ENCODE results near the gene HMGA1.
A peak's percentile ranks its signal among the peaks of the same experiment; 100 is the strongest.

The HMGA1 gene

DNA sequence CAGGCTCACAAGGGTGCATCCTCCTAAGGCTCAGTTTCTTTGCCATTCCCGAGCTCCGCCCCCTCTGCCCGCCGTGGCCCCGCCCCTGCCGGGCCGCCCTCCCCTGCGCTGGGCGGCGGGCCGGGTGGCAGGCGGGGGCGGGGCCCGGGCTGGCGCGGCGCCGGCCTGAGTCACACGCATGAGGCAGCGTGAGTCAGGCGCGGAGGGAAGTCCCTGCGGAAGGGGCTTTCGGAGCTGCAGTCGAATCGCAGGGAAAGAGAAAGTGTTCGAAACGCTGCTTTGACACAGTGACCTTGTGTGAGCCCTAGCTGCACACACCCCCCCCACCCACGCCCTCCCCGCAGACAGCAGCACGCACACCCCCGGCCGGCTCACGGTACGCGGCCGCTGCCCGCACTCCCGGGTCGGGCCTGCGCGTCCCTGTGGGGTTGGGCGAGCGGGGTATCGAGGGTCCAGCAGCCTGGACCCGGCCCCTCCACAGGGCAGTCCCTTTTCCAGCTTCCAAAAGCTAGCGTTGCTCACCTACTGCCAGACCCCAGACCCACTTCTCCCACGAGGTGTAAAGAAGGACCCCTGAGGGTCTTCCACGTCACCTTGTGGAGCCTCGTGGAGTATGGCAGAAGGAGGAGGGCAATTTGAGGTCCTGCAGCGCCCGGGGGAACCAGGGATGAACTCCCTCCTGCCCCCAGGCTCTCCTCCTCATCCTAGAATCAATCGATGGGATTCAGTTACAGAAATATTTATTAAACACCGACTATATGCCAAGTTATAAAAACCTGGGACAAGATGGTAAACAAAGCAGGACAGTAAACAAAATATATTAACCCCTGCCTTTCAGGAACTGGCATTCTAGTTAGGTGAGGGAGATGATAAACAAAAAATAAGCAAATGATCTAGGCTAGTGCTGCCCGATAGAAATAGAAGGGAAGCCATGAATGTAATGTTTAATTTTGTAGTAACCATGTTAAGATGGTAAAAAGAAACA lies 12.4 kb upstream of the HMGA1 start:
- peak; percentile 97 for DNase-seq

DNA sequence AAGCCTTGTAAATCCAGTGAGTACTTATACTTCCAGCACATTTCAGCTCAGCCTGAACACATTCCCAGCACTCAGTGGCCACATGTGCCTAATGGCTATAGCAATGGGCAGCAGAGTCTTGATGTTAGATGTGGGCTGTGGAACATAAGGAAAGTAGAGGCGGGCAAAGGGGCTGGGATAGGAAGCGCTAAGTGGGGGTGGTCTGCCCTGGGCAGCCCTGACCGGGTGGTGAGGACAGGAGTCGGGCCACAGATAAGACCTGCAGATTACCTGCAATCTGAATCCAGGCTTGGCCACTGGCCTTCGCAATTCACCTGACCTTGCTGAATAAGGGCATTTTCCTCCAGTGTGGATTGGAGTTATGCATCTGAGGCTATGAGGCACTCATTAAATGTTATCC lies 11.1 kb upstream of the HMGA1 start:
- no peak for DNase-seq

DNA sequence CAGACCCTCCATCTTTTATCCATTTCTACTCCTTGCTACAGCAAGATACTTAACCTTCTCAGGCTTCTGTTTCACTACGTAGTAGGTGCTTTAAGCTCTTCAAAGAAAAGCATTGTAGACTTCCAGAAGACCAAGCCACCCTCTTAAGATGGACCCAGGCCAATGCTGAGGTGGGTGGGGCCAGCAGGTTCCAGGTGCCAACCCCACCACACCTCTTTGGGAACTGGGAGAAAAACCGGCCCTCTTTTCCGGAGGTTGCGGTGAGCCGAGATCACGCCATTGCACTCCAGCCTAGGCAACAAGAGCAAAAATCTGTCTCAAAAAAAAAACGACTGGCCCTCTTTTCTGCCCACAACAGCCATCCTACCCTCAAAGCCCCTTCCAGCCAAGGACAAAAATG lies 10.6 kb upstream of the HMGA1 start:
- DNase-seq: no peak

DNA sequence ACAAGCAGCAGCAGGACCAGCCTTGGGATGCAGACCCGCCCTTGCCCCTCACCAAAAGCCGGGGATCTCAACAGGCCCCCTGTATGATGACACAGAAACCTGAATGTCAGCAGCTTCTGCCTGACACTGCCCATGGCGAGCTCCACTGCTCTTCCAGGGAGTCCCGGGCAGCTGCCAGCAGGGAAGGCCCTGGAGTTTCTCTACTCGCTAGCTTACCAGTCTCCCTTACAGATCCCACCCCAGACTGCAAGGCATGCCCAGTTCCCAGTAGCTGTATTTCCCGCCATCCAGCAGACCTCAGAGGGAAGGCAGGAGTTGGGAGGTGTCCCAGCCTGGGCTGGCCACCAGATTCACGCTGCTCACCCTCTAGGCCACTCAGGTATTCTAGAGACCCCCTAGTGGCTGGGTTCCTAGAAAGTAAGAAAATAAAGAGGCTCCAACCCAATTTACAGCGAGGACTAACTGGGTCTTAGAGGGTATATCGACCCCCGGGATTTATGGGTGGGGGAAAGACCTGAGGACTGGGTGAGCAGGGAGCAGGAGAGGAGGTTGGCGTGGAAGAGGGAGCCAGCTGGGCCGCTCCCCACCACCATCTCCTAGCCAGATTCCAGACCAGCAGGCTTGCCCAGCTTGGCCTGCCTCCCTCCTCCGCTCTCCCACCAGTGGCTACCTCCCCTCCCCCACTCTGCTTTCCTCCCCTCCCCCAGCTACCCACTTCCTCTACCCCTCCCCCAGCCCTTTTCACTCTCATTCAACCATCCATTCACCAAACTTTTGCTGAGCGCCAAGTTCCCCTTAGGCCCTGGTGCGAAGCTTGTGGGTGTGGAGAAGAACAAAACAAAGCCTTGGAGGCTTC lies 9.7 kb upstream of the HMGA1 start:
- DNase-seq: peak in 1 of 2 donors; percentile 35

DNA sequence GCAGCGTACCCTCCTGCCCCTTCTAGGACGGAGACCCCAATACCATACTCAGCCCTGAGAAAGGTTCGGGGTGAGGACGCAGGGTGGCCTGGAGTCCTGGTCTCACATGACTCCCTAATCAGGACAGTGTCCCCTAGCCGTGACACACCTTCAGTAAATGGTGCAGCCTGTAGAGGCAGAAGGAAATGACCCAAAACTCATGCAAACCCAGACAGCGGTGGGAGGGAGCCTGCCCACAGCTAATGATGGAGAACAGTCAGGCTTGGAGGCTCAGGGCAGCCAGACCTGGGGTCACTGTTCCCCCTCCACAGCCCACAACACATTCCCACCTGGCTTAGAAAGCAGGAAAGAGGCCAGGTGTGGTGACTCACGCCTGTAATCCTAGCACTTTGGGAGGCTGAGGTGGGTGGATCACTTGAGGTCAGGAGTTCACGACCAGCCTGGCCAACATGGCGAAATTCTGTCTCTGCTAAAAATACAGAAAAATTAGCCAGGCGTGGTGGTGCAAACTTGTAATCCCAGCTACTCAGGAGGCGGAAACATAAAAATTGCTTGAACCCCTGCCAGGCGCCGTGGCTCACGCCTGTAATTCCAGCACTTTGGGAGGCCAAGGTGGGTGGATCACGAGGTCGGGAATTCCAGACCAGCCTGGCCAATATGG lies 8.8 kb upstream of the HMGA1 start:
- no peak for DNase-seq

DNA sequence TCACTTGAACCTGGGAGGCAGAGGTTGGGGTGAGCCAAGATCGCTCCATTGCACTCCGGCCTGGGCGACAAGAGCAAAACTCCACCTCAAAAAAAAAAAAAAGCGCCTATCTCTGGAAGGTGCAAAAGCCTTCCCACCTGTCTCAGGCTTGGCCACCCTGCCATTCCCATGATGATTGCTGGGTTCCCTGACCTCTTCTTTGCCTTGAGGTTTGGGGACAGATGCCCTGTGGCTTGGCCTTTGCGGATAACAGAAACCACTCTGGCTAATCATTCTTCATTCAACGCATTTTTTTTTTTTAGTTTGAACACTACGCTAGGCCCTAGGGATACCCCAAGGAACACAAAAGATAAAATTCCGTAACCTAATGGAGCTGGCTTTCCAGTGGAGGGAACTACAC lies 6.8 kb upstream of the HMGA1 start:
- no peak for DNase-seq

DNA sequence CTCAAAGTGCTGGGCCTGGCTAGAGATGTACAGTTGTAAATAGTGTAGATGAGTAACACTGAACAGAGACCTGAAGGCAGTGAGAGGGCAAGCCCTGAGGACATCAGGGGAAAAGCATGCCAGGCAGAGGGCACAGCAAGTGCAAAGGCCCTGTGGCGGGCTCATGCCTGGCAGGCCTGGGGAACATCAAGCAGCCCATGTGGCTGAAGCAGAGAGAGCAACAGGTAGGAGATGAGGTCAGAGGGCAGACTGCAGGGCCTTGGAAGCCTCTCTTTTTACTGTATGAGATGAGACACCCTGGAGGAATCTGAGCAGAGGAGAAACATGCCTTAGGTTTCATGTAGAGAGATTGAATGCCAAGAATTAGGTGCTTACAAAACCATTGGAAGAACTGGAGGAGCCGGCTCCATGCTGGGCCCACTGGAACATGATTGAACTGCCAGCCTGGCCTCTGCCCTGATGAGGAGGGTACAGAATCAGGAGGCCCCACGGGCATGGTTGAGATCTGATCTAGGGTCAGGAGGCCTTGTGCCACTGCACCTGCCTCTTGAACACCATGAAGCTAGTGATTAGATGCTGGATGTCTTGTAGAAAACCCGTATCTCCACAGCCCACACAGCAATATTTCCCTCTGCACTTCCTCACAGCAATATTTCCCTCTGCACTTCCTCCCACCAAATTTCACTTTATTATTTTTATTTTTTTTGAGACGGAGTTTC lies 5.9 kb upstream of the HMGA1 start:
- no peak for DNase-seq

DNA sequence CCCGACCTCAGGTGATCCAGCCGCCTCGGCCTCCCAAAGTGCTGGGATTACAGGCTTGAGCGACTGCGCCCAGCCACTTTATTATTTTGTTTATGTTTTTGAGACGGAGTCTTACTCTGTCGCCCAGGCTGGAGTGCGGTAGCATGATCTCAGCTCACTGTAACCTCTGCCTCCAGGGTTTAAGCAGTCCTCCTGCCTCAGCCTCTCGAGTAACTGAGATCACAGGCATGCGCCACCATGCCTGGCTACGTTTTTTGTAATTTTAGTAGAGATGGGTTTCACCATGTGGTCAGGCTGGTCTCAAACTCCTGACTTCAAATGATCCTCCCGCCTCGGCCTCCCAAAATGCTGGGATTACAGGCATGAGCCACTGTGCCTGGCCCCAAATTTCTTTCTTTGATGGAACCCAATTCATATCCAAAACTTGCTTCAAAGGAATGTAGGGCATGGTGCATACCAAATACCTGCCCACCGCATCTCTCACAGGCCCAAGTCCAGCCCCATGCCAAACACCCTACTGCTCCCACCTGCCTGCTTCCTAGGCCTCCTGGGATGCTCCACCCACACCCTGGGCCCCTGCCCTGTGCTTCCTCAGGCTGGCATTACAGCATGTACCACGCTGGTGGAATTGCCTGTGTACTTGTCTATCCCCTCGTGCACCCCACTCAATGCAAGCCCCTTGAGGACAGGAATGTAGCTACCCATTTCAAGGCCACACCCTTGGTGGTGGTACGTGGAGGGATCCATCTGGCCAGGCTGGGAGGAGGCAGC lies 4.9 kb upstream of the HMGA1 start:
- DNase-seq: no peak

DNA sequence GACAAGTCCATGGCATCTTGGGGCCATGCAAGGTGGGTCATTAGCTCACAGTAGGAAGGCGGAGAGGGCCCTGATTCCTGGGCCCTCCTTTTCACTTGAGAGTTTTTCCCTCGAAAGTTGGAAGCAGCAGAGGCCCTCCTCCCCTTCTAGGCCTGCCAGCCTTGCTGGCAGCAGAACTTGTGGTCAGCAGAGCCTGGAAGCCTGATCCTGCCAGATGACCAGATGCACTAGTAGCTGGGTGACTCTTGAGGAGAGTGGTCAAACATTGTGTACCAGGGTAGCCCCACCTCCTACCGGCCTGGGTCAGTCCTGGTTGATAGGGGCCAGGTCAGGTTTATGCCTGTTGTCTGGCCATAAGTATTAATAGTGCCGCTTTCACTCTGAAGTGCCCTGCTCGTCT lies 3.8 kb upstream of the HMGA1 start:
- DNase-seq: no peak

DNA sequence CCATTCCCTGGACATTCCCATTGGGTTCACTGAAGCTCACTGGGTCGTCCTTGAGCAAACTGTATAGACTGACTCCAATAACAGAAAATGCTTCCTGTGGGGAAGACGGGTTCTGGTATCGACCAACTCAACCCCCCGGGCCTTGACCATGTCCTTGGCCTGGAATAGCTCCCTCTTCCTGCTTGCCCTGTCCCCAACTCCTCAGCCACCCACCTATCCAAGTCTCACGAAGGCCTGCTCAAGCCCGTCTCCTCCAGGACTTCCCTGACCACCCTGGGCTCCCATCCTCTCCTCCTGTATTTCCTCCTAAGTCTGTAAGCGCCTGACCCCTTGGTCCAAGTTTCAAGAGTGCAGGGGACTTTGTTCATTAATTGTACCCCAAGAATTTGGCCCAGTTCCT lies 2.8 kb upstream of the HMGA1 start:
- DNase-seq: no peak

DNA sequence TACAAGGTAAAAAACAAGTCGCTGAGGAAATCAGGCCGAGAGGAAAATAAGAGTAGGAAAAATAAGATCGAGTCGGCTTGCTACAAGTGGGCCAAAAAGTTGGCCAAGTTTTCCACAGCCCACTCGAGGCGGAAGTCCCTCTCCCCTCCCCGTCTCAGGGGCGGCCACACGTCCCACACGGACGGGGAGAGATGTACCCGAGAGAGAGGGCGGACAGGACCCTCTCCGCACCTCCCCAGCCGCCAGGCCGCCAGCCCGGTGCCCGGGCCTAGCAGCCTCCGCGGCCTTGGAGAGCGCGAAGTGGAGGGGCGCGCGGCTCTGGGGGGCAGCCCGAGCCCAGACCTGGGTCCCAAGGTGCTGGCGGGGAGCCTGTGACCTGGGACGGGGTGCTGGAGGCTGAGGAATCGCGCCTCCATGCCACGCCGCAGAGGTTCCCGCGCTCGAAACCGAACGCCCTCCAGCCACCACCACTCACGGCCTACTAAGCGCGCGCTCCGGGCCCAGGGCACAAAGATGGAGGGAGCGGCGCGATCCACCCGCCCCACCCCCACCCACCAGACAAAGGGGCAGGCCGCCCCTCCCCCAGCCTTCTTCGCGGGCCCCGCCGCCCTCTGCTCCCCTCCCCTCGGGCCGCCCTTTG lies 1.9 kb upstream of the HMGA1 start:
- no peak for DNase-seq

DNA sequence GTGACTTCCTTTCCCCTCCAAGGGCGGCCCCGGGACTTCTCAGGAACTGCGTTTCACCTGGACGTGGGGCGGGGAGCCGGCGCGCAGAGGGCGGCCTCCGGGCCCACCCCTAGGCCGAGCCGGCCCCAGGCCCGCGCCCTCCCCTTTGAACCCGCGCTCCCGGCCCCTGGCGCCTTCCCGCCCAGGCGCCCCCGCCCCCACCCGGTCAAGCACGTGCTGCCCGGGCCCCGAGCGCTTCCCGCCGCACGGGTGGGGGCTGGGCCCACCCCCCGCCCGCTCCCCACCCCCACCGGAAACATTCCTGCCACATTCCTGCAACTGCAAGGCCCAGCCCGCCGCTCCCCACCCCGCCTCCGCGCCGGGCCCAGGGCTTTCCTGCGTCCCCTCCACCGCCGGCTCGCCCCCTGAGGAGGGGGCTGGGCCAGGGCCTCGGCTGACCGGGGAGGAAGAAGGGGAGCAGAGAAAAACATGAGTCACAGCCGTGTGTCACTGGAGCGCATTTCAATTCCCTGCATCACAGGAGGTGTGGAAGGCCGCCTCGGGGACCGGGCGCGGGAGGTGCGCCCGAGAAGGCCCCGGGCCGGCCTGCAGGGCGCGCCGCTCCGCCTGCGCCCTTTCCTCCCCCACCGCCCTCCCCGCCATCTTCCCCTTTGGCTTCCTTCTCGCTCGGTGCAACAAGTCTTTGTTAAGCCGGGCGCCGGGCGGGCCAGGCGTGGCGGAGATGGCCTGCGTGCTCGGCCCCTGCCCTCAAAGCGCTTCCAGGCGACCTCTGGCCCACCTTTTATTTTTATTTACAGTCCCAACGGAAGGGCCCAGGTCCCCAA lies 1.2 kb upstream of the HMGA1 start:
- DNase-seq: peak; percentile 76 to 77

DNA sequence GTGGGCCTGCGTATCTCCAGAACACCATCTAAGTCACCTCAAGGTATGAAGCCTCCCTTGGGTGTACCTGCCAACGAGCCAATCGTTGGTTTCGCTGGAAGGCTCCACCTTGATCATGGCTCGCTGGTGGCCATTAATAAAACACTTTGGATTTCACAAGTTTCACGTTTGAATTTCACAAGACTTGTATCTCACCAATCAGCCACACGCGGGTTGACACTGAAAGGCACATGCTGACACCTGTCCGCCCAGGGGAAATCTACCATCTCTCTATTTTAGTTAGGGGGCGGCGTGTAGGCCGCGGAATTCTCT lies 586 bp upstream of the HMGA1 start:
- peak; percentile 73 to 81 for DNase-seq

DNA sequence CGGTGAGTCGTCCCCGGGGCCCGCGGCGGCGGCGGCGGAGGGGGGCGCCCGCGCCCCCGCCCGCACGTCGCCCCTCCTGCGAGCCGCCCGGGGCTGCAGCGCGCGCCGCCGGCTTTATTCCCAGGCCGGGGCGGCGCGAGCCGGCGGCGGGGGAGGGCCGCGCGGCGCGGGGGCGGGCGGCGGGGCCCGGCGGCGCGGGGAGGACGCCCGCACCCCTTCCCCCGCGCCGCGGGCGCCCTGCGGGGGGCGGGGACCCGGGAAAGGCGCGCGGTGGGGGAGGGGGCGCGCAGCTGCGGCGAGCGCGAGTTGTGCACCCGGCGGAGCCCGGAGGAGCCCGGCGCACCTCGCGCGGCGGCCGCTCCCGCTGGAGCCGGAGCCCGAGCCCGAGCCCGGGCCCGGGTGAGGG lies 646 bp downstream of the HMGA1 start:
- DNase-seq: peak in 1 of 2 donors; percentile 30

DNA sequence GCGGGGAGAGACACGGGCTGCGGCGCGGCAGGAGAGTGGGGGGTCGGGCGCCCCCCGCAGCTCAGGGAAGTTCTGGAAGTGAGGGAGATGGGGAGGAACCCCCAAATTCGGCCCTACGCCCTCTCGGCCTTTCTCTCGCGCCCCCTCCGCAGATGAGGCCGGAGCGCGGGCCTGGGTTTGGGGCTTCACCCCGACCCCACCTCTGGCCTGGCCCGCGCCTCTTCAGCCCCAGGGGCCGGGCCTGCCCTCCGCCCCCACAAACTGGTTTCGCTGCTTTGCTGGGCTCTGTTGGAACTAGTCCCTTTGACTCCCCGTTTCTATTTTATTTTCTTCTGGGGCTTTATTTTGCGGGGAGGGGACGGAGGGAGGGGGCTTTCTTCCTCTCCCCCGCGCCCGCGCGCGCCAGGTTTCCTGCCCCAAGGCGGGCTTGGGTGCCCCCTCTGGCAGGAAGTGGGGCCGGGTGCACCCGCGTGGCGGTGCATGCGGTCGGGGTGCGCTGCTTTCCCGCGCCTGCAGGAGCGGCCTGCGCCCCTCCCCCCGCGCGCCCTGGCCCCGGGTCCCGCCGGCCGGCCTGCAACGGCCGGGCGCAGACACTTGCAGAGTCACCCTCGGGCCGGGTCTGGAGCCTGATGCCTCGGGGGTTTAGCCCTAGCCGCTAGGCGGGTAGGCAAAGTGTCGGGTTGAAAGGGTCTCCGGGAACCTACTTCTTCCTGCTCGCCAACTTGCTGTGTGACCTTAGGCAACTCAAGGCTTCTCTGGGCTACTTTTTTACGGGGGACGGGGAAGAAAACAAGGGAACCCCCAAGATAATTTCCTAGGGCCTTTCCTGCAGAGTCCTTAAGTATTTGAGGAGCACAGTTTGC lies 1.3 kb downstream of the HMGA1 start:
- DNase-seq: peak; percentile 70 to 75

DNA sequence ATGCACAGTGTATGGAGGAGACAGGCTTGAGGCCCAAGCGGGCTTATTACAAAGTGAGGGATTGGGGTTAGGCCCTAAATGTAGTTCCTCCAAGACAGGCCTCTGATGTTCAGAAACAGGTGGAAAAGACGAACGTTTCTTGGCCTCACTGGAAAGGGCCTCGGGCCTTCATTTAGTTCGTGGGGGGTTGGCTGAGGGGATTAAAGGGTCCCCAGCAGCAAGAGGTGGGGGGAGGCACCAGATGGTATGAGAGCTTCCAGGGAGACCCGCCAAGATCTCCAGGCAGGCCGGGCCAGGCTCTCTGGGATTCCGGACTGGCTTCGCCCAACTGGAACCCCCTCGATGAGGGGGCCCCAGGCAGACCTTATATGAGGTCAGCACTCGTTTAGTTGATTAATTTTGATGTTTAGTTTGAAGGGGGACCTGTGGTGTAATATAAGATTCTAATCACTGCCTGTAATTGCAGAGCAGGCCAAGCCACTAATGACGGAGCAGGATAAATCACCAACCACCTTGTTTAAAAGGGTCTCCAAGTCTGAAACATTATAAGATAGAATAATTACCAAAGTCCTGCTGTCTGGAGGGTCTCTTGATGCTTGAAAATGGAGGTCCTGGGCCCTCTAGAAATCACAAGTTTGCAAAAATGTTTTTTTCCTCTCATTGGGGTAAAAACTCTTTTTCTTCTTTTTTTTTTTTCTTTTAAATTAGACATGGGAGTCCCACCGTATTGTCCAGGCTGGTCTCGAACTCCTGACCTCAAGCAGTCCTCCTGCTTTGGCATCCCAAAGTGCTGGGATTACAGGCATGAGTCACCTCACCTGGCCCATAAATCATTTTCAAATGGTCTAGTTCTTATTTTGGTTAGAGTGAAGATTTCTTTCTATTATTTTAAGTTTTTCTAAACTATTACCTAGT lies 2.2 kb downstream of the HMGA1 start:
- DNase-seq: no peak

DNA sequence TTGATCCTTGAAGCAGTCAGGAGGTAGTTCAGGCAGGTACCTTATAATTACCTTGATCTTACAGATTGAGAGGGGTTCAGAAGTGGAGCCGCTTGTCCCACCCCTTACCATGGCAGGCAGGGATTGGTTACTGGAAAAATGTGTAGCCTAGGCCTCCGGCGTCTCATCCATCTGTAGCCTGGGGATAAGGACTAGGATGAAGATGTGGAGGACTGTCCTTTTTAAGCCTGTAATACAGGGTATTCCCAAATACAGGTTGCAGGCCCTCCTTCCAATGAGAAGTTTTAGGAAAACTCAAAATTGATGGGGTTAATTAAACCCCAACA lies 2.8 kb downstream of the HMGA1 start:
- no peak for DNase-seq

DNA sequence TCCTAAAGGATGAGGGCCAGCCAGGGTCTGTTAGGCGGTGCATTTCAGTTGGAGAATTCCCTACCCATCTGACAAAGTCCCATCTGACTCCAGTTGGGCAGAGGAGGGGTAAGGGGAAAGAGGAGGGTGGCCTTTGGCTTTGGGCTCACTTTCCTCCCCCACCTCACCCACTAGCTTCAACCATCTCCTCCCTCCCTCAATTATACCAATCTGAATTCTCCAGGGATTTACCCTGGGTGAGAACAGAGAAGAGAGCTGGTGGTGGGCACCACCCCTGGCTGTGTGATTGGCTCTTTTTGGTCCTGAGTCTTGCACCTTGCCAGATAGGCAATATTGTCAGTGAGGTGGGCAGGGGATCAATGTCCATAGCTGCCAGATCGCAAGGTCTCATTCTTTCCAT lies 3.2 kb downstream of the HMGA1 start:
- DNase-seq: no peak
